ENCODE results near the gene GPHA2. TPM values are rescaled to one million over a fixed set of nuclear protein-coding genes. Genes with fewer than 3 reads are reported as not detected.

Gene GPHA2
- total RNA-seq, 1 donor from 2014 or later: not detected

GRCh38 chr11:64891215-64891848 is 44.4 kb downstream of the GPHA2 start:
- DNase-seq (ENCODE audit: low read depth): no peak

GRCh38 chr11:64890522-64890939 is 45.2 kb downstream of the GPHA2 start:
- no peak for DNase-seq (ENCODE audit: low read depth)

- DNase-seq (ENCODE audit: low read depth): peak; percentile 62
These were observed 46.8 kb downstream of the GPHA2 start for GRCh38 chr11:64888729-64889511.

GRCh38 chr11:64888406-64888728 is 47.3 kb downstream of the GPHA2 start:
- DNase-seq (ENCODE audit: low read depth): no peak

- DNase-seq (ENCODE audit: low read depth): peak; percentile 54
These were observed 47.8 kb downstream of the GPHA2 start for GRCh38 chr11:64887757-64888405.

- DNase-seq (ENCODE audit: low read depth): no peak
These were observed 48.4 kb downstream of the GPHA2 start for GRCh38 chr11:64887234-64887756.

- DNase-seq (ENCODE audit: low read depth): peak; percentile 51
These were observed 50.1 kb downstream of the GPHA2 start for GRCh38 chr11:64885367-64886286.

Other genes starting within 250 kb of the GPHA2 start
- under 0.01 TPM in 1 of 2 replicates, not detected in the other for gene NRXN2, start 212.7 kb downstream of the GPHA2 start, total RNA-seq
- gene RASGRP2, start 191.8 kb downstream of the GPHA2 start, total RNA-seq: 0.05 TPM in 1 of 2 replicates, not detected in the other
- gene PYGM, start 175.9 kb downstream of the GPHA2 start, total RNA-seq: 0.05 TPM in 1 of 2 replicates, not detected in the other
- gene SF1, start 157.4 kb downstream of the GPHA2 start, total RNA-seq: 38.4 and 161 TPM in 2 replicates
- 13.2 and 16.0 TPM in 2 replicates for gene MAP4K2, start 132.7 kb downstream of the GPHA2 start, total RNA-seq
- 7.5 and 34.4 TPM in 2 replicates for gene MEN1, start 125.3 kb downstream of the GPHA2 start, total RNA-seq
- gene CDC42BPG, start 91.2 kb downstream of the GPHA2 start, total RNA-seq: 8.7 and 9.4 TPM in 2 replicates
- gene EHD1, start 57.3 kb downstream of the GPHA2 start, total RNA-seq: 103 and 181 TPM in 2 replicates
- gene ATG2A, start 18.7 kb downstream of the GPHA2 start, total RNA-seq: 16.8 and 28.9 TPM in 2 replicates
- gene PPP2R5B, start 11.2 kb downstream of the GPHA2 start, total RNA-seq: 21.7 and 22.9 TPM in 2 replicates
- not detected in 2 replicates for gene MAJIN, start 36.2 kb upstream of the GPHA2 start, total RNA-seq
- gene BATF2, start 61.1 kb upstream of the GPHA2 start, total RNA-seq: 1.1 and 1.6 TPM in 2 replicates
- 87.3 and 107 TPM in 2 replicates for gene ARL2, start 78.3 kb upstream of the GPHA2 start, total RNA-seq
- 10.4 and 13.3 TPM in 2 replicates for gene SNX15, start 91.5 kb upstream of the GPHA2 start, total RNA-seq
- 11.3 and 13.4 TPM in 2 replicates for gene SAC3D1, start 105.3 kb upstream of the GPHA2 start, total RNA-seq
- gene NAALADL1, start 122.7 kb upstream of the GPHA2 start, total RNA-seq: 7.8 and 10.9 TPM in 2 replicates
- gene CDCA5, start 148.1 kb upstream of the GPHA2 start, total RNA-seq: 1.1 and 5.9 TPM in 2 replicates
- gene ZFPL1, start 148.3 kb upstream of the GPHA2 start, total RNA-seq: 23.1 and 30.2 TPM in 2 replicates
- gene VPS51, start 160.3 kb upstream of the GPHA2 start, total RNA-seq: 176 and 180 TPM in 2 replicates
- gene TM7SF2, start 176.0 kb upstream of the GPHA2 start, total RNA-seq: 38.0 and 41.0 TPM in 2 replicates
- gene ZNHIT2, start 181.8 kb upstream of the GPHA2 start, total RNA-seq: 8.3 and 14.2 TPM in 2 replicates
- gene FAU, start 186.2 kb upstream of the GPHA2 start, total RNA-seq: 166 and 286 TPM in 2 replicates
- 55.3 and 97.8 TPM in 2 replicates for gene MRPL49, start 186.4 kb upstream of the GPHA2 start, total RNA-seq
- 17.2 and 49.8 TPM in 2 replicates for gene SYVN1, start 198.6 kb upstream of the GPHA2 start, total RNA-seq
- not detected in 2 replicates for gene SPDYC, start 234.3 kb upstream of the GPHA2 start, total RNA-seq
- gene CAPN1, start 246.0 kb upstream of the GPHA2 start, total RNA-seq: 223 and 251 TPM in 2 replicates